ENCODE results near the gene IL3. TPM values are rescaled to one million over a fixed set of nuclear protein-coding genes. Genes with fewer than 3 reads are reported as not detected.

IL3 gene
- total RNA-seq, 1 donor from 2014 or later, result not detected

DNA sequence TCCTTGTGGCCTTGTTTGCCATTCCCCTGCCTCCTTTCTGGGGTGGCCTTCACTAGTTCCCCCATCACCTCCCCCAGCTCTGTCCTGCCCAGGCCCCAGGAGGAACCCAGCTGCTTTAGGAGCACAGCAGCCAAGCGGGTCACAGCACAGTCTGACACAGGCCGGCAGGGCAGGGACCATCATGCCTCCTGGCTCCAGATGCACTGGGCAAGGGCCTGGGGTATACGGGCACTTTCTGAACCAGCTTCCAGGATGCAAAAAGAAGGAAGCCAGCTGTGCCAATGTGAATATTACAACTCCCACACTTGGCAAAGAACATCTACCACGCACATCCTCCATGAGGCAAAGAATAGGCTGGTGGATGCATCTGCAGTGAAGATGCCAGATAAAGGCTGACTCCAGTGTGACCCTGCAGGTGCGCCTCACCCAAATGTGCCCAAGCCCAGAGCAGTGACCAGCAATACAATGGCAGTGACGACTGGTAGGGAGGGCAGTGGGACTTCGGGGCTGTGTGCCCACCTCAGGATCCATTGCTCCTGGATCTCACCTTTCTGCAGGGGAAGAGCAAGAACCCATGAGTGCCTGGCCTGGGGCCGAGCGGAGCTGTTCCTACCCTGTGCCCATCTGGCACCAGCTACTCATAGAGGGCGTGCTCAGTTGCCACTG is 6.3 kb upstream of the IL3 start:
- DNase-seq (ENCODE audit: extremely low spot score in 2 of 2), result peak; percentile 65 to 85
- H3K27me3 ChIP-seq, result no peaks in the 10 kb centered on the region
- H3K36me3 ChIP-seq, result no peaks in the 10 kb centered on the region
- no peak overlapping the region for H3K4me3 ChIP-seq
- no peak for TF ChIP-seq POLR2AphosphoS5 (IDR thresholded peaks at IDR 0.05; ENCODE audit: insufficient read depth in 1 of 2, low read depth in 1 of 2)
- TF ChIP-seq, protein P1, sequence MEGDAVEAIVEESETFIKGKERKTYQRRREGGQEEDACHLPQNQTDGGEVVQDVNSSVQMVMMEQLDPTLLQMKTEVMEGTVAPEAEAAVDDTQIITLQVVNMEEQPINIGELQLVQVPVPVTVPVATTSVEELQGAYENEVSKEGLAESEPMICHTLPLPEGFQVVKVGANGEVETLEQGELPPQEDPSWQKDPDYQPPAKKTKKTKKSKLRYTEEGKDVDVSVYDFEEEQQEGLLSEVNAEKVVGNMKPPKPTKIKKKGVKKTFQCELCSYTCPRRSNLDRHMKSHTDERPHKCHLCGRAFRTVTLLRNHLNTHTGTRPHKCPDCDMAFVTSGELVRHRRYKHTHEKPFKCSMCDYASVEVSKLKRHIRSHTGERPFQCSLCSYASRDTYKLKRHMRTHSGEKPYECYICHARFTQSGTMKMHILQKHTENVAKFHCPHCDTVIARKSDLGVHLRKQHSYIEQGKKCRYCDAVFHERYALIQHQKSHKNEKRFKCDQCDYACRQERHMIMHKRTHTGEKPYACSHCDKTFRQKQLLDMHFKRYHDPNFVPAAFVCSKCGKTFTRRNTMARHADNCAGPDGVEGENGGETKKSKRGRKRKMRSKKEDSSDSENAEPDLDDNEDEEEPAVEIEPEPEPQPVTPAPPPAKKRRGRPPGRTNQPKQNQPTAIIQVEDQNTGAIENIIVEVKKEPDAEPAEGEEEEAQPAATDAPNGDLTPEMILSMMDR (IDR thresholded peaks at IDR 0.05), result no peak
- TF ChIP-seq POLR2A (IDR thresholded peaks at IDR 0.05), result no peak
- no peak overlapping the region for H3K27ac ChIP-seq
- intact Hi-C loops (cut with DNase I), result no loop called here
- no peaks in the 10 kb centered on the region for H3K4me1 ChIP-seq
- no peaks in the 10 kb centered on the region for H3K9me3 ChIP-seq

DNA sequence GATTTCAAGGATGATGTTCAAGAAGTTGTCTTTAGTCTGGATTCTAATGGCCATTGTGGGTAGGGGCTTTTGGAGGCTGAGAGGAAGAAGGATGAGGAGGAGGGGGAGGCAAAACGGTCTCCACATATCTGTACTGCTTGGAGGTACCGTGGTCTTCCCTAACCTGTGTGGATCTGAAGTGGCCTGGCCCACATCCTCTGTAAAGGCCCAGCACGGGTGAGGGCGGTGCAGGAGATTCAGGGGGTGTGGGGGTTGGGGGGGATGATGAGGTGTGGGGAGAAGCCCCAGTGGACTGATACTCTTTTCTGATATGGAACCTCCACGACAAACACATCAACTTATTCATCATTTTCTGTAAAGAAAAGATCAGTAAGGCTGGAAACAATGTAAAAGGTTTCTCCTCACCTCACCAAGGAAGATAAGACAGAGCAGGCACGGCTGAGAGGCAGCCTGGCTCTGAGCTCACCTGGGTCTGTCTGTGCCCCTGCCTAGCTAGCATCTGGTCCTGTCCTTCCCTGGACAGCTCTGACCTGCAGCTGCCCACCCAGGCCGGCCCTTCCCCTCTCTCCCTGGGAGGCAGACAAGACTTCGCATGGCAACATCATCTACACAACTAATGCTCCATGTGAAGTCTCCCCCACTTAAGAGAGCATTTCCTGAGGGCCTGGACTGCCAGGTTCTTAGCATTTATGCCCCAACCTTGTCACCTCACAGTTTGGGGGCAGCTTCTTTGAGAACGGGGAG is 5.6 kb upstream of the IL3 start:
- no peaks in the 10 kb centered on the region for H3K27me3 ChIP-seq
- no peaks in the 10 kb centered on the region for H3K36me3 ChIP-seq
- intact Hi-C loops (cut with DNase I), result no loop called here
- H3K4me1 ChIP-seq, result no peaks in the 10 kb centered on the region
- DNase-seq (ENCODE audit: extremely low spot score in 2 of 2), result peak; percentile 54 to 82
- no peak overlapping the region for H3K4me3 ChIP-seq
- TF ChIP-seq POLR2A (IDR thresholded peaks at IDR 0.05) (no peak), POLR2AphosphoS5 (IDR thresholded peaks at IDR 0.05; ENCODE audit: insufficient read depth in 1 of 2, low read depth in 1 of 2) (no peak)
- TF ChIP-seq, protein P1 (IDR thresholded peaks at IDR 0.05), result no peak
- no peaks in the 10 kb centered on the region for H3K9me3 ChIP-seq
- no peak overlapping the region for H3K27ac ChIP-seq

DNA sequence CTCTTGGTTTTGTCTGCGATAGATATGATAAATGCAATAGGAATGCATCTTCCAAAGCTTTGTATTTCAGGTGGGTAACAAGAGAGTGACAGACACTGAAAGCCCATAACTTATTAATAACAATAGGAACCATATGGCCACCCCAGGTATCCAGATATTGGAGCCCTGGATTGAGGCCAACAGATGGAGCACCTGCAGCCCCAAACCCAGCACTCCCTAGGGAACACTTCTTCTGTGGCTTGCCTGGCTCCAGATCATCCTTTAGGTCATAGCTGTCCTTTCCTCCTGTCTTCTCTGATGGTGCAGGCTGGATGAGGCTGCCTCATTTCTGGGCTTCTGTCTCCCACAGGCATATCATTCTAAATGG is 5.0 kb upstream of the IL3 start:
- no peaks in the 10 kb centered on the region for H3K36me3 ChIP-seq

DNA sequence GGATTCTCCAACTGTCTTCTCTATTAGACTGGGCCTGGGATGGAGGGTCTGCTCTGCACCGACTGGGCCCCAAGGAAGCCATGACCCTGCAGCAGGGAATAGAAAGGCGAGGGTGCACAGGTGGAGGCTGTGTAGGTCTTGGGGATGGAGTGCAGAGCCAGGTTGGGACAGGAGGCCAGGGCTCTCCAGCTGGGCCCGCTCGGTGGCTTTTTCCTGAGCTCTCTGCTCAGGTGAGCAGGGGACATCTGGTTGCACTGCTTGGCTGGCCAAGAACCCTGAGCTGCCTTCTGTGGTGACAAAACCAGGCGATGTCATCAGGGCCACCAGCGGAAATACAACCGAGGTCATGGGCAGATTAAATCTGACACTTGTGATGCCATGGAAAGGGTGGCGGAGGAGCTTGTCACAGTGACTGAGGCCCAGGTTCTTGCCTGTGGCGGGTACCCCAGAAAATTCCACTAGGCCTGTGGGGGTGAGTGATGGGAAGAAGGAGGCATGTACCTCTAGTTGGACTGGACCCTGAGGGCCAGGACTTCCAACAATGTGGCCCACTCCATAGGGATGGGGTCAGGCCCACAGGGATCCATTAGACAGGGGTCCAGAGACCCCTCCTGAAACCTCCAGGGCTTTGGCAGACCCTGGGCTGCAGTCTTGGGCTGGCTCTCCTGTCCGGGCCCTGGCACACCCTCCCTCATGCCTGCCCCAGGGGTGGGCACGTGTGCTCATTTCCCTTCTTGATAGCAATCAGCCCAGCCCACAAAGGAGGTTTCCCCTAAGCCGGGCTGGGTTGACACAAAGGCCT is 4.4 kb upstream of the IL3 start:
- intact Hi-C loops (cut with DNase I), result no loop called here
- peak; percentile 79 to 96 for DNase-seq (ENCODE audit: extremely low spot score in 2 of 2)
- TF ChIP-seq, protein P1 (IDR thresholded peaks at IDR 0.05), result no peak
- TF ChIP-seq POLR2A (IDR thresholded peaks at IDR 0.05) (no peak), POLR2AphosphoS5 (IDR thresholded peaks at IDR 0.05; ENCODE audit: insufficient read depth in 1 of 2, low read depth in 1 of 2) (no peak)
- H3K4me3 ChIP-seq, result no peak overlapping the region
- H3K27me3 ChIP-seq, result no peaks in the 10 kb centered on the region
- H3K36me3 ChIP-seq, result no peaks in the 10 kb centered on the region
- no peaks in the 10 kb centered on the region for H3K4me1 ChIP-seq
- H3K9me3 ChIP-seq, result no peaks in the 10 kb centered on the region
- H3K27ac ChIP-seq, result no peak overlapping the region

More for the DNA sequence above, 5.0 kb upstream of the IL3 start:
- Histone ChIP-seq H3K4me1 (no peaks in the 10 kb centered on the region), H3K27me3 (no peaks in the 10 kb centered on the region), H3K9me3 (no peaks in the 10 kb centered on the region), H3K4me3 (no peak overlapping the region), H3K27ac (no peak overlapping the region)
- intact Hi-C loops (cut with DNase I), result no loop called here
- TF ChIP-seq, protein P1 (IDR thresholded peaks at IDR 0.05), result no peak
- TF ChIP-seq POLR2AphosphoS5 (IDR thresholded peaks at IDR 0.05; ENCODE audit: insufficient read depth in 1 of 2, low read depth in 1 of 2) (no peak), POLR2A (IDR thresholded peaks at IDR 0.05) (no peak)
- DNase-seq (ENCODE audit: extremely low spot score in 2 of 2), result no peak

Data from vagina (tissue), 2 donors.